HAP-1 (cell line): ENCODE data around the gene TSHZ2.
"Not testable (repeated sequence)": the region's sequence is repeated elsewhere in the genome, so short reads cannot be mapped to it uniquely, and the experiment has no call there.

Experiments used
- DNase-seq, 2 experiments: peaks; one replicate each; pipeline ENCODE4 v3.0.0-alpha.2; 2016 to 2020; ENCODE audit warnings: low spot score in 2 of 2
- H3K27me3 ChIP-seq: fragments of 250-450 bp; sonication (Bioruptor Pico); 2 replicates; pipeline ENCODE4 v1.5.1; 2020; ENCODE audit warnings: low read depth, mild to moderate bottlenecking, moderate library complexity
- H3K36me3 ChIP-seq: fragments of 250-450 bp; sonication (Bioruptor Pico); replicated peaks from 2 replicates; pipeline ENCODE4 v1.5.1; 2020; ENCODE audit warnings: mild to moderate bottlenecking
- H3K4me1 ChIP-seq: fragments of 250-450 bp; sonication (Bioruptor Pico); 2 replicates; pipeline ENCODE4 v1.5.1; 2020; ENCODE audit warnings: mild to moderate bottlenecking
- H3K4me3 ChIP-seq: fragments of 250-450 bp; sonication (Bioruptor Pico); 2 replicates; pipeline ENCODE4 v1.5.1; 2020; ENCODE audit warnings: mild to moderate bottlenecking, moderate library complexity
- H3K9me3 ChIP-seq: fragments of 250-450 bp; sonication (Bioruptor Pico); 2 replicates; pipeline ENCODE4 v1.5.1; 2020; ENCODE audit warnings: mild to moderate bottlenecking, moderate library complexity
- in situ Hi-C: fragments of 300-500 bp; cut with MboI; formaldehyde crosslinking; loops from 3 replicates; pipeline ENCODE4 v1.14.3; 2020; ENCODE audit warnings: low sequenced_read_pairs, inconsistent platforms, mixed read lengths

The TSHZ2 gene

GRCh38 chr20:52945862-52946522 is 26.2 kb upstream of the TSHZ2 start:
- Histone ChIP-seq H3K36me3 (no peaks in the 10 kb centered on the region), H3K4me1 (no peaks in the 10 kb centered on the region), H3K27me3 (no peaks in the 10 kb centered on the region), H3K4me3 (no peak overlapping the region), H3K9me3 (no peaks in the 10 kb centered on the region)
- no peak for DNase-seq
- in situ Hi-C loops, result no loop called here

GRCh38 chr20:52948491-52948890 is 23.7 kb upstream of the TSHZ2 start:
- DNase-seq, result no peak
- in situ Hi-C loops, result no loop called here
- H3K27me3 ChIP-seq, result no peaks in the 10 kb centered on the region
- H3K4me3 ChIP-seq, result no peak overlapping the region
- no peaks in the 10 kb centered on the region for H3K9me3 ChIP-seq
- no peaks in the 10 kb centered on the region for H3K4me1 ChIP-seq
- H3K36me3 ChIP-seq, result no peaks in the 10 kb centered on the region

GRCh38 chr20:52953020-52953419 is 19.1 kb upstream of the TSHZ2 start:
- H3K4me1 ChIP-seq, result no peaks in the 10 kb centered on the region
- H3K9me3 ChIP-seq, result no peaks in the 10 kb centered on the region
- H3K36me3 ChIP-seq, result no peaks in the 10 kb centered on the region
- no peak for DNase-seq
- no peaks in the 10 kb centered on the region for H3K27me3 ChIP-seq
- in situ Hi-C loops, result no loop called here
- H3K4me3 ChIP-seq, result no peak overlapping the region

GRCh38 chr20:52954849-52955248 is 17.3 kb upstream of the TSHZ2 start:
- H3K27me3 ChIP-seq, result no peaks in the 10 kb centered on the region
- H3K4me3 ChIP-seq, result no peak overlapping the region
- DNase-seq, result no peak
- no peaks in the 10 kb centered on the region for H3K4me1 ChIP-seq
- H3K36me3 ChIP-seq, result no peaks in the 10 kb centered on the region
- in situ Hi-C loops, result no loop called here
- no peaks in the 10 kb centered on the region for H3K9me3 ChIP-seq

- no peak overlapping the region for H3K4me3 ChIP-seq
- H3K27me3 ChIP-seq, result no peaks in the 10 kb centered on the region
- in situ Hi-C loops, result no loop called here
- no peaks in the 10 kb centered on the region for H3K4me1 ChIP-seq
- no peaks in the 10 kb centered on the region for H3K36me3 ChIP-seq
- no peak for DNase-seq
- H3K9me3 ChIP-seq, result no peaks in the 10 kb centered on the region
These were observed 13.9 kb upstream of the TSHZ2 start for GRCh38 chr20:52958211-52958610.

GRCh38 chr20:52959125-52959524 is 13.0 kb upstream of the TSHZ2 start:
- H3K36me3 ChIP-seq, result no peaks in the 10 kb centered on the region
- no peaks in the 10 kb centered on the region for H3K9me3 ChIP-seq
- no peak overlapping the region for H3K4me3 ChIP-seq
- in situ Hi-C loops, result no loop called here
- no peak for DNase-seq
- no peaks in the 10 kb centered on the region for H3K27me3 ChIP-seq
- no peaks in the 10 kb centered on the region for H3K4me1 ChIP-seq

- Histone ChIP-seq H3K36me3 (no peaks in the 10 kb centered on the region), H3K9me3 (no peaks in the 10 kb centered on the region), H3K27me3 (no peaks in the 10 kb centered on the region), H3K4me1 (no peaks in the 10 kb centered on the region), H3K4me3 (no peak overlapping the region)
- no peak for DNase-seq
- in situ Hi-C loops, result no loop called here
These were observed 10.0 kb upstream of the TSHZ2 start for GRCh38 chr20:52962183-52962582.

GRCh38 chr20:52963131-52963530 is 9.0 kb upstream of the TSHZ2 start:
- H3K9me3 ChIP-seq, result no peaks in the 10 kb centered on the region
- no peaks in the 10 kb centered on the region for H3K36me3 ChIP-seq
- no peaks in the 10 kb centered on the region for H3K27me3 ChIP-seq
- no peaks in the 10 kb centered on the region for H3K4me1 ChIP-seq
- no peak overlapping the region for H3K4me3 ChIP-seq
- no peak for DNase-seq
- in situ Hi-C loops, result no loop called here

GRCh38 chr20:52964131-52964530 is 8.0 kb upstream of the TSHZ2 start:
- Histone ChIP-seq H3K36me3 (no peaks in the 10 kb centered on the region), H3K4me3 (no peak overlapping the region), H3K4me1 (no peaks in the 10 kb centered on the region), H3K27me3 (no peaks in the 10 kb centered on the region), H3K9me3 (no peaks in the 10 kb centered on the region)
- in situ Hi-C loops, result no loop called here
- no peak for DNase-seq

- no peak for DNase-seq
- in situ Hi-C loops, result no loop called here
- no peaks in the 10 kb centered on the region for H3K4me1 ChIP-seq
- peaks cover 4% of the 10 kb centered on the region; the same call in 1 of the 2 replicates for H3K27me3 ChIP-seq
- H3K9me3 ChIP-seq, result no peaks in the 10 kb centered on the region
- H3K4me3 ChIP-seq, result no peak overlapping the region
- no peaks in the 10 kb centered on the region for H3K36me3 ChIP-seq
These were observed 6.8 kb upstream of the TSHZ2 start for GRCh38 chr20:52965380-52965779.

GRCh38 chr20:52965819-52966218 is 6.3 kb upstream of the TSHZ2 start:
- peaks cover 5% of the 10 kb centered on the region; the same call in 1 of the 2 replicates for H3K27me3 ChIP-seq
- no peaks in the 10 kb centered on the region for H3K36me3 ChIP-seq
- no peak for DNase-seq
- H3K4me3 ChIP-seq, result no peak overlapping the region
- H3K4me1 ChIP-seq, result no peaks in the 10 kb centered on the region
- H3K9me3 ChIP-seq, result no peaks in the 10 kb centered on the region
- in situ Hi-C loops, result no loop called here

GRCh38 chr20:52966543-52966942 is 5.6 kb upstream of the TSHZ2 start:
- H3K9me3 ChIP-seq, H3K4me1 ChIP-seq, DNase-seq, H3K36me3 ChIP-seq, H3K27me3 ChIP-seq, in situ Hi-C loops, H3K4me3 ChIP-seq: not testable (repeated sequence)

GRCh38 chr20:52971498-52972189 is 514 bp upstream of the TSHZ2 start:
- no peaks in the 10 kb centered on the region for H3K36me3 ChIP-seq
- H3K27me3 ChIP-seq, result peaks cover 26% of the 10 kb centered on the region
- H3K4me3 ChIP-seq, result no peak overlapping the region
- in situ Hi-C loops, result no loop called here
- H3K4me1 ChIP-seq, result no peaks in the 10 kb centered on the region
- no peak for DNase-seq
- H3K9me3 ChIP-seq, result no peaks in the 10 kb centered on the region

GRCh38 chr20:52972965-52973819 is 1.0 kb downstream of the TSHZ2 start:
- no peak for DNase-seq
- H3K4me3 ChIP-seq, result no peak overlapping the region
- H3K4me1 ChIP-seq, result no peaks in the 10 kb centered on the region
- no peaks in the 10 kb centered on the region for H3K9me3 ChIP-seq
- peaks cover 27% of the 10 kb centered on the region for H3K27me3 ChIP-seq
- in situ Hi-C loops, result no loop called here
- no peaks in the 10 kb centered on the region for H3K36me3 ChIP-seq
